Loucy (cell line): Measurements from ENCODE around the gene MYO1E.

ENCODE experiments used
- H2AFZ ChIP-seq: fragments of 200-600 bp; sonication (generic); 2 replicates; pipeline ENCODE4 v1.6.0; 2016; ENCODE audit warnings: antibody characterized with exemption, mild to moderate bottlenecking, low read length, moderate library complexity
- H3F3A ChIP-seq: fragments of 200-600 bp; 2 replicates; pipeline ENCODE4 v1.6.0; 2016; ENCODE audit warnings: antibody characterized with exemption, low read depth, mild to moderate bottlenecking
- H3K27me3 ChIP-seq: fragments of 200-600 bp; sonication (generic); 2 replicates; pipeline ENCODE4 v1.6.1; 2014; ENCODE audit warnings: low read length, mild to moderate bottlenecking; ENCODE audit not compliant: insufficient read depth, poor library complexity, severe bottlenecking
- H3K36me3 ChIP-seq: fragments of 200-600 bp; sonication (generic); 2 replicates; pipeline ENCODE4 v1.6.1; 2016; ENCODE audit warnings: low read length; ENCODE audit not compliant: insufficient read depth
- H3K4me1 ChIP-seq: fragments of 200-600 bp; sonication (generic); 2 replicates; pipeline ENCODE4 v1.5.1; 2014; ENCODE audit warnings: low read length, mild to moderate bottlenecking; ENCODE audit not compliant: insufficient read depth, poor library complexity, severe bottlenecking
- H3K4me2 ChIP-seq: fragments of 200-600 bp; sonication (generic); 2 replicates; pipeline ENCODE4 v1.6.0; 2014; ENCODE audit warnings: antibody characterized with exemption, low read length, low read depth, mild to moderate bottlenecking; ENCODE audit not compliant: poor library complexity, severe bottlenecking
- H3K4me3 ChIP-seq: fragments of 200-600 bp; sonication (generic); 2 replicates; pipeline ENCODE4 v1.5.1; 2014; ENCODE audit warnings: low read length, mild to moderate bottlenecking, mixed read lengths; ENCODE audit not compliant: poor library complexity, severe bottlenecking
- H3K79me2 ChIP-seq: fragments of 200-600 bp; sonication (generic); 2 replicates; pipeline ENCODE4 v1.6.1; 2014; ENCODE audit warnings: low read length; ENCODE audit not compliant: insufficient read depth
- H3K9ac ChIP-seq: fragments of 200-600 bp; sonication (generic); 2 replicates; pipeline ENCODE4 v1.6.0; 2014; ENCODE audit warnings: mild to moderate bottlenecking, low read depth, low read length, moderate library complexity; ENCODE audit not compliant: poor library complexity, severe bottlenecking
- H3K9me2 ChIP-seq: fragments of 200-600 bp; sonication (generic); replicated peaks from 2 replicates; pipeline ENCODE4 v1.6.1; 2016; ENCODE audit warnings: low read depth, low read length, mixed read lengths
- H3K9me3 ChIP-seq: fragments of 200-600 bp; sonication (generic); 2 replicates; pipeline ENCODE4 v1.6.1; 2014; ENCODE audit warnings: mild to moderate bottlenecking, antibody characterized with exemption, low read length, low read depth; ENCODE audit not compliant: insufficient read depth
- H4K20me1 ChIP-seq: fragments of 200-600 bp; sonication (generic); 2 replicates; pipeline ENCODE4 v1.6.0; 2014; ENCODE audit warnings: antibody characterized with exemption, low read length, mild to moderate bottlenecking; ENCODE audit not compliant: insufficient read depth, poor library complexity, severe bottlenecking
- EZH2phosphoT487 ChIP-seq: fragments of 200-600 bp; IDR thresholded peaks from 2 replicates; pipeline ENCODE4 v1.6.1; 2018; ENCODE audit warnings: antibody characterized with exemption, mild to moderate bottlenecking, moderate library complexity, borderline replicate concordance
- TF ChIP-seq, protein P1 (sequence below): fragments of 200-600 bp; sonication (generic); conservative IDR thresholded peaks from 2 replicates; pipeline ENCODE4 v1.5.1; 2014; ENCODE audit warnings: mild to moderate bottlenecking, antibody characterized with exemption, low read length

The MYO1E gene

DNA sequence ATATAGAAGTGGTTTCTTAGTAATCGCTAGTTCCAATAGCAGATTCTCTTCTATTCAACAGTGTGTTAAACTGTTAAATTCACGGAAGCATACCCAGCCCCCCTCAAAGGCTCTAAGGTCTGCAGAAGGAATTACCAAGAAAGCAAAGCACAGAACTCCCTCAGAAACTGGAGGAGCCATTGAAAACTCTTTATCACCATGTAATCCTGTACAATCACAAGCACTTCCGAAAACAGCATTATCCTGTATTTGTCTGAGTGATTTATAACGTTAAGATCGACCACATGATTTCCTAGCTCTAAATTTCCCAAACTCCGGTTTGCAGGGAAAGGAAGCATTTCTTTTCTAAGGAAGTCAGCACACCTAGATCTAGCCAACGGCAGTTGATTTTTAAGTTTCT, 20.0 kb downstream of the MYO1E start:
- H4K20me1 ChIP-seq, result no peaks in the 10 kb centered on the region
- H3K9ac ChIP-seq, result no peak overlapping the region
- H3K4me3 ChIP-seq, result no peak overlapping the region
- H2AFZ ChIP-seq, result no peak overlapping the region
- no peaks in the 10 kb centered on the region for H3K9me2 ChIP-seq
- no peaks in the 10 kb centered on the region for H3K79me2 ChIP-seq
- peaks cover 15% of the 10 kb centered on the region for H3K4me1 ChIP-seq
- no peaks in the 10 kb centered on the region for H3F3A ChIP-seq
- no peaks in the 10 kb centered on the region for H3K36me3 ChIP-seq
- no peak overlapping the region for H3K4me2 ChIP-seq
- no peaks in the 10 kb centered on the region for H3K27me3 ChIP-seq
- no peaks in the 10 kb centered on the region for H3K9me3 ChIP-seq
- no peak for TF ChIP-seq EZH2phosphoT487
- TF ChIP-seq, protein P1, sequence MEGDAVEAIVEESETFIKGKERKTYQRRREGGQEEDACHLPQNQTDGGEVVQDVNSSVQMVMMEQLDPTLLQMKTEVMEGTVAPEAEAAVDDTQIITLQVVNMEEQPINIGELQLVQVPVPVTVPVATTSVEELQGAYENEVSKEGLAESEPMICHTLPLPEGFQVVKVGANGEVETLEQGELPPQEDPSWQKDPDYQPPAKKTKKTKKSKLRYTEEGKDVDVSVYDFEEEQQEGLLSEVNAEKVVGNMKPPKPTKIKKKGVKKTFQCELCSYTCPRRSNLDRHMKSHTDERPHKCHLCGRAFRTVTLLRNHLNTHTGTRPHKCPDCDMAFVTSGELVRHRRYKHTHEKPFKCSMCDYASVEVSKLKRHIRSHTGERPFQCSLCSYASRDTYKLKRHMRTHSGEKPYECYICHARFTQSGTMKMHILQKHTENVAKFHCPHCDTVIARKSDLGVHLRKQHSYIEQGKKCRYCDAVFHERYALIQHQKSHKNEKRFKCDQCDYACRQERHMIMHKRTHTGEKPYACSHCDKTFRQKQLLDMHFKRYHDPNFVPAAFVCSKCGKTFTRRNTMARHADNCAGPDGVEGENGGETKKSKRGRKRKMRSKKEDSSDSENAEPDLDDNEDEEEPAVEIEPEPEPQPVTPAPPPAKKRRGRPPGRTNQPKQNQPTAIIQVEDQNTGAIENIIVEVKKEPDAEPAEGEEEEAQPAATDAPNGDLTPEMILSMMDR, result no peak

DNA sequence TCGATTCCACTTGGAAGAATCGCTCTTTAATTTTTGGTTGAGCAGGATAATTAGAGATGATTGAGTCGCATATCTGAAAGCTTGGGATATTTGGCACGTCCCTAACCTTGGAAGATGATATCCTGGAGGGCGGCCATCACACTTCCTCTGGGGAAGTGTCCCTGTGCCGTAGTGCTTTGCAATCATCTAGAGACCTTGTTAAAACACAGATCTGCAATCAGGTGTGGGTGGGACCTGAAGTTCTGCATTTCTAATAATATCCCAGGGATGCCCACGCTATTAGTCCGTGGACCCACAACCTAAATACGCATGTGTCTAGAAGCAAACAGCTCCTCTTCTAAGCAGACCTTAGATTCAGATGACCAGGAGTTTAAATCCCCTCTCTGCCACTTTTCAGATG, 20.5 kb downstream of the MYO1E start:
- Histone ChIP-seq H3F3A (no peaks in the 10 kb centered on the region), H3K4me2 (no peak overlapping the region), H3K27me3 (no peaks in the 10 kb centered on the region), H3K4me1 (peaks cover 15% of the 10 kb centered on the region), H3K36me3 (no peaks in the 10 kb centered on the region), H3K9me3 (no peaks in the 10 kb centered on the region), H4K20me1 (no peaks in the 10 kb centered on the region), H3K9ac (no peak overlapping the region), H2AFZ (no peak overlapping the region), H3K79me2 (no peaks in the 10 kb centered on the region), H3K4me3 (no peak overlapping the region), H3K9me2 (no peaks in the 10 kb centered on the region)
- TF ChIP-seq EZH2phosphoT487, result no peak
- TF ChIP-seq, protein P1, result no peak

DNA sequence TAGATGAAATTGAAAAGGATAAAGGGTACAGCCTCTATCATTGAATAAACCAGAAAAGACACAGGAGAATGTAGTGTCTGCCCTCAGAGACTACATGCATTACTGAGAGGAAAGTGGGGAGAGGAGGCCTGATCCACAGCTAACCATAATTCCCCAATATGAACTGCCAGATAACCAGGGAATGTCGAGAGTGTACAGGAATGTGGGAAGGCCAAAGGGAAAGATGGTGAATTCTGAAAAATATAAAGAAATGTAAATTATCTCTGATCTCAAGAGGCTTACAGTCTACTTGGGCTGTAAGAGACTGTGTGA, 22.3 kb downstream of the MYO1E start:
- H3K9me2 ChIP-seq, result no peaks in the 10 kb centered on the region
- H2AFZ ChIP-seq, result no peak overlapping the region
- no peaks in the 10 kb centered on the region for H4K20me1 ChIP-seq
- H3K4me1 ChIP-seq, result peaks cover 14% of the 10 kb centered on the region
- TF ChIP-seq, protein P1, result no peak
- H3K36me3 ChIP-seq, result no peaks in the 10 kb centered on the region
- H3K27me3 ChIP-seq, result no peaks in the 10 kb centered on the region
- no peak overlapping the region for H3K4me3 ChIP-seq
- H3K79me2 ChIP-seq, result no peaks in the 10 kb centered on the region
- H3K9ac ChIP-seq, result no peak overlapping the region
- H3K4me2 ChIP-seq, result no peak overlapping the region
- no peaks in the 10 kb centered on the region for H3F3A ChIP-seq
- H3K9me3 ChIP-seq, result no peaks in the 10 kb centered on the region
